K562 (cell line): ENCODE measurements around the gene PIP4K2C. TPM values are rescaled to one million over a fixed set of nuclear protein-coding genes. Genes with fewer than 3 reads are reported as not detected.
A peak's percentile ranks its signal among the peaks of the same experiment; 100 is the strongest.

Experiments
- ARID1B ChIP-seq: fragments of 450-650 bp; IDR thresholded peaks from 2 replicates; pipeline ENCODE4 v1.6.1; 2016; ENCODE audit warnings: antibody characterized with exemption, mild to moderate bottlenecking, inconsistent platforms
- FOXA1 ChIP-seq: fragments of 450-650 bp; IDR thresholded peaks from 2 replicates; pipeline ENCODE4 v1.6.1; 2016; ENCODE audit warnings: mild to moderate bottlenecking, borderline replicate concordance
- FOXM1 ChIP-seq, 2 experiments: fragments of 450-650 bp in 1 of 2; sonication (generic) in 1 of 2; formaldehyde crosslinking in 1 of 2; IDR thresholded peaks; 2 replicates each; pipeline versions ENCODE4 v1.6.1 to v1.9.0; 2017 to 2022; ENCODE audit warnings: low read depth in 2 of 2, mild to moderate bottlenecking in 2 of 2, missing genetic modification reagents in 1 of 2, moderate library complexity in 1 of 2
- GATA2 ChIP-seq: sonication (generic); formaldehyde crosslinking; IDR thresholded peaks from 2 replicates; pipeline ENCODE4 v1.4.0; 2020; ENCODE audit warnings: mild to moderate bottlenecking, missing genetic modification reagents
- KAT7 ChIP-seq: sonication (generic); formaldehyde crosslinking; IDR thresholded peaks from 2 replicates; pipeline ENCODE4 v1.8.0; 2022; ENCODE audit warnings: missing genetic modification reagents, mild to moderate bottlenecking, borderline replicate concordance
- KLF13 ChIP-seq: fragments of 450-650 bp; IDR thresholded peaks from 2 replicates; pipeline ENCODE4 v1.6.1; 2016; ENCODE audit warnings: missing genetic modification characterization, low read depth, mild to moderate bottlenecking, missing compliant biosample characterization, moderate library complexity, borderline replicate concordance
- MEF2D ChIP-seq: conservative IDR thresholded peaks from 2 replicates; pipeline ENCODE4 v1.6.1; 2016; ENCODE audit warnings: low read depth, missing genetic modification characterization, missing compliant biosample characterization
- MIER1 ChIP-seq: fragments of 450-650 bp; IDR thresholded peaks from 2 replicates; pipeline ENCODE4 v1.6.1; 2016; ENCODE audit warnings: antibody characterized with exemption, mild to moderate bottlenecking, low read depth
- SRF ChIP-seq, 2 experiments: fragments of 250-450, 450-650 bp in 1 of 2; sonication (Bioruptor Pico) in 1 of 2; sonication (generic) in 1 of 2; formaldehyde crosslinking; IDR thresholded peaks; 2 replicates each; pipeline versions ENCODE4 v1.5.0 to v1.5.1; 2020 to 2022; ENCODE audit warnings: mild to moderate bottlenecking in 1 of 2, missing genetic modification reagents in 1 of 2
- SRSF1 ChIP-seq: fragments of 200-400 bp; formaldehyde crosslinking; IDR thresholded peaks from 2 replicates; pipeline ENCODE4 v1.6.1; 2017; ENCODE audit warnings: mild to moderate bottlenecking, low read depth, low read length, moderate library complexity
- SUPT5H ChIP-seq: fragments of 450-650 bp; IDR thresholded peaks from 2 replicates; pipeline ENCODE4 v1.6.1; 2016
- ZHX1 ChIP-seq: fragments of 150-350 bp; conservative IDR thresholded peaks from 2 replicates; pipeline ENCODE4 v1.6.1; 2014; ENCODE audit warnings: low read length
- ZNF282 ChIP-seq: sonication (generic); formaldehyde crosslinking; IDR thresholded peaks from 2 replicates; pipeline ENCODE4 v1.8.1; 2023; ENCODE audit warnings: missing genetic modification reagents
- ZNF584 ChIP-seq: fragments of 200-800 bp; sonication (Bioruptor generic); IDR thresholded peaks from 2 replicates; pipeline ENCODE4 v1.6.1; 2016; ENCODE audit warnings: low read depth, mild to moderate bottlenecking, missing genetic modification characterization, missing compliant biosample characterization
- polyA plus RNA-seq, 8 experiments: library from polyadenylated mRNA; depleted of rRNA in 4 of 8; stranded (reverse) in 5 of 8; unstranded in 3 of 8; fragments of >200 nt; fragmentation: Nextera tagmentation in 2 of 8; fragmentation: Illumina TruSeq in 1 of 8; extraction: Ambion mirVana in 2 of 8; extraction: Trizol in 1 of 8; gene quantifications; 2 replicates each; pipeline versions ENCODE4 v1.2.1 to v1.2.3, GENCODE V29; 2011 to 2014; ENCODE audit warnings: inconsistent platforms in 1 of 8, missing spikeins in 1 of 8
- total RNA-seq, 7 experiments: library from RNA; depleted of rRNA in 6 of 7; stranded (reverse); fragments of >200 nt in 6 of 7; fragmentation: Illumina TruSeq in 2 of 7; extraction: Trizol in 2 of 7; gene quantifications; 2 replicates each; pipeline versions ENCODE4 v1.2.1 to v1.2.3, GENCODE V29; 2011 to 2021; ENCODE audit warnings: low replicate concordance in 1 of 7
- TF ChIP-seq, protein P1 (sequence below): fragments of 450-650 bp; IDR thresholded peaks from 2 replicates; pipeline ENCODE4 v1.6.1; 2016; ENCODE audit warnings: low read depth
- TF ChIP-seq, protein P2 (sequence below): sonication (generic); formaldehyde crosslinking; IDR thresholded peaks from 2 replicates; pipeline ENCODE4 v1.8.0; 2022; ENCODE audit warnings: missing genetic modification reagents, mild to moderate bottlenecking, borderline replicate concordance

Gene PIP4K2C
- total and polyA plus RNA-seq, 9 of the 15 experiments (the other 6 are each of a cell fraction or from before 2014, with no cell fraction given): 9.0 to 41.4 (median 18.3) TPM

- TF ChIP-seq, protein P1, sequence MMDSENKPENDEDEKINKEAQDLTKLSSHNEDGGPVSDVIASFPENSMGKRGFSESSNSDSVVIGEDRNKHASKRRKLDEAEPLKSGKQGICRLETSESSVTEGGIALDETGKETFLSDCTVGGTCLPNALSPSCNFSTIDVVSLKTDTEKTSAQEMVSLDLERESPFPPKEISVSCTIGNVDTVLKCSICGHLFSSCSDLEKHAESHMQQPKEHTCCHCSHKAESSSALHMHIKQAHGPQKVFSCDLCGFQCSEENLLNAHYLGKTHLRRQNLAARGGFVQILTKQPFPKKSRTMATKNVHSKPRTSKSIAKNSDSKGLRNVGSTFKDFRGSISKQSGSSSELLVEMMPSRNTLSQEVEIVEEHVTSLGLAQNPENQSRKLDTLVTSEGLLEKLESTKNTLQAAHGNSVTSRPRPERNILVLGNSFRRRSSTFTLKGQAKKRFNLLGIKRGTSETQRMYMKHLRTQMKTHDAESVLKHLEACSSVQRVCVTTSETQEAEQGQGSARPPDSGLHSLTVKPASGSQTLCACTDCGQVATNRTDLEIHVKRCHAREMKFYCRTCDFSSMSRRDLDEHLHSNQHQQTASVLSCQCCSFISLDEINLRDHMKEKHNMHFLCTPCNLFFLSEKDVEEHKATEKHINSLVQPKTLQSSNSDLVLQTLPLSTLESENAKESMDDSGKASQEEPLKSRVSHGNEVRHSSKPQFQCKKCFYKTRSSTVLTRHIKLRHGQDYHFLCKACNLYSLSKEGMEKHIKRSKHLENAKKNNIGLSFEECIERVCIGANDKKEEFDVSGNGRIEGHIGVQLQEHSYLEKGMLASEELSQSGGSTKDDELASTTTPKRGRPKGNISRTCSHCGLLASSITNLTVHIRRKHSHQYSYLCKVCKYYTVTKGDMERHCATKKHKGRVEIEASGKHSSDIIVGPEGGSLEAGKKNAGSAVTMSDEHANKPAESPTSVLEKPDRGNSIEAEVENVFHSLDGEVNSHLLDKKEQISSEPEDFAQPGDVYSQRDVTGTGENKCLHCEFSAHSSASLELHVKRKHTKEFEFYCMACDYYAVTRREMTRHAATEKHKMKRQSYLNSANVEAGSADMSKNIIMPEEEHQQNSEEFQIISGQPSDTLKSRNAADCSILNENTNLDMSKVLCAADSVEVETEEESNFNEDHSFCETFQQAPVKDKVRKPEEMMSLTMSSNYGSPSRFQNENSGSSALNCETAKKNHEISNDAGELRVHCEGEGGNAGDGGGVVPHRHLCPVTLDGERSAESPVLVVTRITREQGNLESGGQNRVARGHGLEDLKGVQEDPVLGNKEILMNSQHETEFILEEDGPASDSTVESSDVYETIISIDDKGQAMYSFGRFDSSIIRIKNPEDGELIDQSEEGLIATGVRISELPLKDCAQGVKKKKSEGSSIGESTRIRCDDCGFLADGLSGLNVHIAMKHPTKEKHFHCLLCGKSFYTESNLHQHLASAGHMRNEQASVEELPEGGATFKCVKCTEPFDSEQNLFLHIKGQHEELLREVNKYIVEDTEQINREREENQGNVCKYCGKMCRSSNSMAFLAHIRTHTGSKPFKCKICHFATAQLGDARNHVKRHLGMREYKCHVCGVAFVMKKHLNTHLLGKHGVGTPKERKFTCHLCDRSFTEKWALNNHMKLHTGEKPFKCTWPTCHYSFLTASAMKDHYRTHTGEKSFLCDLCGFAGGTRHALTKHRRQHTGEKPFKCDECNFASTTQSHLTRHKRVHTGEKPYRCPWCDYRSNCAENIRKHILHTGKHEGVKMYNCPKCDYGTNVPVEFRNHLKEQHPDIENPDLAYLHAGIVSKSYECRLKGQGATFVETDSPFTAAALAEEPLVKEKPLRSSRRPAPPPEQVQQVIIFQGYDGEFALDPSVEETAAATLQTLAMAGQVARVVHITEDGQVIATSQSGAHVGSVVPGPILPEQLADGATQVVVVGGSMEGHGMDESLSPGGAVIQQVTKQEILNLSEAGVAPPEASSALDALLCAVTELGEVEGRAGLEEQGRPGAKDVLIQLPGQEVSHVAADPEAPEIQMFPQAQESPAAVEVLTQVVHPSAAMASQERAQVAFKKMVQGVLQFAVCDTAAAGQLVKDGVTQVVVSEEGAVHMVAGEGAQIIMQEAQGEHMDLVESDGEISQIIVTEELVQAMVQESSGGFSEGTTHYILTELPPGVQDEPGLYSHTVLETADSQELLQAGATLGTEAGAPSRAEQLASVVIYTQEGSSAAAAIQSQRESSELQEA: no peak
- TF ChIP-seq ZNF584 (CRISPR knock-in tag): no peak
- TF ChIP-seq MIER1: no peak
- TF ChIP-seq FOXM1 (IDR thresholded peaks at IDR 0.05; ENCODE audit: low read depth): no peak
- no peak for TF ChIP-seq FOXM1 (CRISPR knock-in tag; IDR thresholded peaks at IDR 0.05; ENCODE audit: low read depth)
- no peak for TF ChIP-seq KLF13 (tag)
- 0 out of 2 replicates have a peak, but pooled peaks have one; percentile 31 for TF ChIP-seq FOXA1
- no peak for TF ChIP-seq ZNF282 (CRISPR knock-in tag)
- TF ChIP-seq SRSF1: no peak
- no peak for TF ChIP-seq GATA2 (CRISPR knock-in tag)
- TF ChIP-seq ZHX1: no peak
- TF ChIP-seq, protein P2, sequence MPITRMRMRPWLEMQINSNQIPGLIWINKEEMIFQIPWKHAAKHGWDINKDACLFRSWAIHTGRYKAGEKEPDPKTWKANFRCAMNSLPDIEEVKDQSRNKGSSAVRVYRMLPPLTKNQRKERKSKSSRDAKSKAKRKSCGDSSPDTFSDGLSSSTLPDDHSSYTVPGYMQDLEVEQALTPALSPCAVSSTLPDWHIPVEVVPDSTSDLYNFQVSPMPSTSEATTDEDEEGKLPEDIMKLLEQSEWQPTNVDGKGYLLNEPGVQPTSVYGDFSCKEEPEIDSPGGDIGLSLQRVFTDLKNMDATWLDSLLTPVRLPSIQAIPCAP (CRISPR knock-in tag): no peak
- no peak for TF ChIP-seq MEF2D
- no peak for TF ChIP-seq KAT7 (CRISPR knock-in tag)
- TF ChIP-seq ARID1B: peak; percentile 66
- TF ChIP-seq SUPT5H: no peak
- no peak for TF ChIP-seq SRF (CRISPR knock-in tag; IDR thresholded peaks at IDR 0.05)
These were observed 50.9 kb downstream of the PIP4K2C start (continued) for GRCh38 chr12:57641699-57642442.
